ENCODE data around the gene MYL6.

DNA sequence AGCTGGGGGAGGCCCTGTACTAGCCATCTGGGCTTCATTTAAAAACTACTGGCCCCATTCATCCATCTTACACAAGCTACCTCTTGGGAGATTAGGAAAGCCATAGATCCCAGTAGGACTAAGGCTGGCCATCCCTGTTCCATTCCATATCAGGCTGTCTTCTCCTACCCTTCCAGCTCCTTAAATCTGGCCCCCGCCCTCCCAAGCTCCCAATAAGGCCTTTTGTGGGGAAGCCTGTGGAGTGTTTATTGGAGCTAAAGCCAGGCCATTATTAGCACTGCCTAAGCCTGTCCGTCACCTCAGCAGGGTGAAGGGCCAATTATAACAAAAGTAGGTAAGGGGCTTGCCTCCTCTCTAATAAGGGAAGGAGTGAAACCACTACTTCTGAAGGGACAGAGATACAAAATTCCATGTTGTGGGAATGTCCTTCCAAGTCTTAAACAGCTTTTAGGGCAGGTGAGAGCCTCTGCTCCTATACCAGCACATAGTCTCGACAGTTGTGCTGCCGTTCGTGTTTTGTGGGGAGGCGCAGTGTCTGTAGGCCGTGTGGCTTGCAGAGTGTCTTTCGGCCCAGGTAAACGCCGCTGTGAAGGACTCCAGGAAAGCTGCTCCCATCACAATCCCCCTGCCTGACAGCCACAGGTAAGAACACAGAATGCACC, 3.7 kb downstream of the MYL6 start:
- TF ChIP-seq, protein P1, sequence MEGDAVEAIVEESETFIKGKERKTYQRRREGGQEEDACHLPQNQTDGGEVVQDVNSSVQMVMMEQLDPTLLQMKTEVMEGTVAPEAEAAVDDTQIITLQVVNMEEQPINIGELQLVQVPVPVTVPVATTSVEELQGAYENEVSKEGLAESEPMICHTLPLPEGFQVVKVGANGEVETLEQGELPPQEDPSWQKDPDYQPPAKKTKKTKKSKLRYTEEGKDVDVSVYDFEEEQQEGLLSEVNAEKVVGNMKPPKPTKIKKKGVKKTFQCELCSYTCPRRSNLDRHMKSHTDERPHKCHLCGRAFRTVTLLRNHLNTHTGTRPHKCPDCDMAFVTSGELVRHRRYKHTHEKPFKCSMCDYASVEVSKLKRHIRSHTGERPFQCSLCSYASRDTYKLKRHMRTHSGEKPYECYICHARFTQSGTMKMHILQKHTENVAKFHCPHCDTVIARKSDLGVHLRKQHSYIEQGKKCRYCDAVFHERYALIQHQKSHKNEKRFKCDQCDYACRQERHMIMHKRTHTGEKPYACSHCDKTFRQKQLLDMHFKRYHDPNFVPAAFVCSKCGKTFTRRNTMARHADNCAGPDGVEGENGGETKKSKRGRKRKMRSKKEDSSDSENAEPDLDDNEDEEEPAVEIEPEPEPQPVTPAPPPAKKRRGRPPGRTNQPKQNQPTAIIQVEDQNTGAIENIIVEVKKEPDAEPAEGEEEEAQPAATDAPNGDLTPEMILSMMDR (IDR thresholded peaks at IDR 0.05), result no peak
- TF ChIP-seq POLR2A (IDR thresholded peaks at IDR 0.05), result no peak

Data from thyroid gland (tissue), 4 donors.